Liver (tissue), 3 donors: Measurements from ENCODE around the gene KANK4.

Experiments
- CTCF ChIP-seq: fragments of 150-350 bp; IDR thresholded peaks from 2 replicates; pipeline ENCODE4 v1.5.1; 2017; ENCODE audit warnings: improper control_type of control experiment, low read depth, low read length; ENCODE audit not compliant: missing input control
- EGR1 ChIP-seq, 2 donors: IDR thresholded peaks; 2 replicates each; pipeline ENCODE4 v1.6.1; 2016 to 2018; ENCODE audit warnings: antibody characterized with exemption in 2 of 2, low read depth in 2 of 2
- donor health status: healthy.
- donor health status: healthy.

- TF ChIP-seq EGR1 (IDR thresholded peaks at IDR 0.05; ENCODE audit: low read depth in 2 of 2): no peak
- TF ChIP-seq CTCF: no peak
Measured at GRCh38 chr1:62288662-62289061, 30.6 kb downstream of the KANK4 start.
